Stimulated activated naive CD8-positive, alpha-beta T cell treated with anti-CD3 and anti-CD28 coated beads, Interleukin-15, amount 100 ng/mL, for 72 hours (primary cell): ENCODE measurements around the gene FREM3.

Source experiments
- ATAC-seq: fragments of 150-1000 bp; cut with Tn5 transposase; 2 replicates; pipeline ENCODE4 v1.10.0; 2021; ENCODE audit warnings: mild to moderate bottlenecking, moderate library complexity
- DNase-seq, 2 donors: peaks; one replicate each; pipeline ENCODE4 v3.0.0; 2021 to 2022
- H3K27ac Mint-ChIP-seq, 2 donors: one replicate each; pipeline ENCODE4 v1.8.0; 2022; ENCODE audit warnings: mild to moderate bottlenecking in 2 of 2, mixed read lengths in 2 of 2, moderate library complexity in 2 of 2
- H3K27me3 Mint-ChIP-seq: one replicate; pipeline ENCODE4 v1.8.0; 2022; ENCODE audit warnings: mixed read lengths
- H3K4me1 Mint-ChIP-seq: one replicate; pipeline ENCODE4 v1.8.0; 2022; ENCODE audit warnings: mild to moderate bottlenecking, mixed read lengths
- H3K4me3 Mint-ChIP-seq, 2 donors: one replicate each; pipeline ENCODE4 v1.8.0; 2022; ENCODE audit warnings: mild to moderate bottlenecking in 2 of 2, mixed read lengths in 2 of 2, moderate library complexity in 1 of 2
- H3K9me3 Mint-ChIP-seq, 2 donors: one replicate each; pipeline ENCODE4 v1.8.0; 2022; ENCODE audit warnings: mixed read lengths in 2 of 2

FREM3 gene

GRCh38 chr4:143625632-143626031 lies 74.8 kb downstream of the FREM3 start:
- Mint-ChIP-seq H3K9me3 (peaks cover 0 to 8% of the 10 kb centered on the region in 2 donors), H3K4me1 (no peaks in the 10 kb centered on the region), H3K4me3 (no peak overlapping the region), H3K27me3 (no peaks in the 10 kb centered on the region), H3K27ac (no peak overlapping the region)
- no peak for ATAC-seq
- DNase-seq: no peak

- Mint-ChIP-seq H3K27me3 (peaks cover 6% of the 10 kb centered on the region), H3K4me1 (no peaks in the 10 kb centered on the region), H3K4me3 (no peak overlapping the region), H3K27ac (no peak overlapping the region), H3K9me3 (peaks cover 0 to 8% of the 10 kb centered on the region in 2 donors)
- DNase-seq (no peak), ATAC-seq (no peak)
Measured at GRCh38 chr4:143623896-143624295, 76.6 kb downstream of the FREM3 start.

GRCh38 chr4:143618811-143619210 lies 81.7 kb downstream of the FREM3 start:
- no peak overlapping the region for H3K27ac Mint-ChIP-seq
- H3K27me3 Mint-ChIP-seq: peaks cover 19% of the 10 kb centered on the region
- DNase-seq (no peak), ATAC-seq (no peak)
- peaks cover 4 to 7% of the 10 kb centered on the region in 2 donors for H3K9me3 Mint-ChIP-seq
- H3K4me1 Mint-ChIP-seq: peaks cover 11% of the 10 kb centered on the region
- H3K4me3 Mint-ChIP-seq: no peak overlapping the region

- H3K9me3 Mint-ChIP-seq: peaks cover 4 to 7% of the 10 kb centered on the region in 2 donors
- peaks cover 11% of the 10 kb centered on the region for H3K4me1 Mint-ChIP-seq
- no peak for ATAC-seq
- H3K27me3 Mint-ChIP-seq: peaks cover 19% of the 10 kb centered on the region
- H3K27ac Mint-ChIP-seq: no peak overlapping the region
- DNase-seq: no peak
- H3K4me3 Mint-ChIP-seq: no peak overlapping the region
Measured at GRCh38 chr4:143617994-143618679, 82.3 kb downstream of the FREM3 start.

- ATAC-seq (peak; percentile 96), DNase-seq (peak; percentile 7 to 33)
- no peak overlapping the region for H3K27ac Mint-ChIP-seq
- H3K4me1 Mint-ChIP-seq: peaks cover 11% of the 10 kb centered on the region
- no peak overlapping the region for H3K4me3 Mint-ChIP-seq
- H3K27me3 Mint-ChIP-seq: peaks cover 19% of the 10 kb centered on the region
- peaks cover 4 to 7% of the 10 kb centered on the region in 2 donors for H3K9me3 Mint-ChIP-seq
Measured at GRCh38 chr4:143616771-143617170, 83.7 kb downstream of the FREM3 start.

GRCh38 chr4:143609492-143609891 lies 91.0 kb downstream of the FREM3 start:
- H3K9me3 Mint-ChIP-seq: peaks cover 3 to 13% of the 10 kb centered on the region in 2 donors
- H3K4me1 Mint-ChIP-seq: no peaks in the 10 kb centered on the region
- no peak overlapping the region for H3K4me3 Mint-ChIP-seq
- H3K27ac Mint-ChIP-seq: no peak overlapping the region
- DNase-seq (no peak), ATAC-seq (no peak)
- H3K27me3 Mint-ChIP-seq: no peaks in the 10 kb centered on the region

- H3K9me3 Mint-ChIP-seq: peaks cover 10 to 13% of the 10 kb centered on the region in 2 donors
- no peak overlapping the region for H3K4me3 Mint-ChIP-seq
- no peak for DNase-seq
- ATAC-seq: no peak
- H3K27ac Mint-ChIP-seq: no peak overlapping the region
- H3K27me3 Mint-ChIP-seq: no peaks in the 10 kb centered on the region
- H3K4me1 Mint-ChIP-seq: no peaks in the 10 kb centered on the region
Measured at GRCh38 chr4:143606480-143606879, 94.0 kb downstream of the FREM3 start.

GRCh38 chr4:143599827-143600226 lies 100.6 kb downstream of the FREM3 start:
- H3K4me3 Mint-ChIP-seq: no peak overlapping the region
- no peaks in the 10 kb centered on the region for H3K27me3 Mint-ChIP-seq
- no peaks in the 10 kb centered on the region for H3K4me1 Mint-ChIP-seq
- peaks cover 7 to 8% of the 10 kb centered on the region in 2 donors for H3K9me3 Mint-ChIP-seq
- H3K27ac Mint-ChIP-seq: no peak overlapping the region
- no peak for DNase-seq
- no peak for ATAC-seq

- Mint-ChIP-seq H3K4me3 (no peak overlapping the region), H3K27me3 (peaks cover 7% of the 10 kb centered on the region), H3K9me3 (peaks cover 5 to 14% of the 10 kb centered on the region in 2 donors), H3K4me1 (no peaks in the 10 kb centered on the region), H3K27ac (no peak overlapping the region)
- no peak for DNase-seq
- ATAC-seq: no peak
Measured at GRCh38 chr4:143598816-143599215, 101.7 kb downstream of the FREM3 start.

- Mint-ChIP-seq H3K4me3 (no peak overlapping the region), H3K27me3 (peaks cover 8% of the 10 kb centered on the region), H3K27ac (no peak overlapping the region), H3K9me3 (peaks cover 4 to 21% of the 10 kb centered on the region in 2 donors), H3K4me1 (no peaks in the 10 kb centered on the region)
- ATAC-seq (no peak), DNase-seq (no peak)
Measured at GRCh38 chr4:143597276-143597675, 103.2 kb downstream of the FREM3 start.

GRCh38 chr4:143587703-143588102 lies 112.8 kb downstream of the FREM3 start:
- Mint-ChIP-seq H3K9me3 (peaks cover 15 to 34% of the 10 kb centered on the region in 2 donors), H3K27ac (no peak overlapping the region), H3K4me1 (no peaks in the 10 kb centered on the region), H3K27me3 (no peaks in the 10 kb centered on the region), H3K4me3 (no peak overlapping the region)
- ATAC-seq (no peak), DNase-seq (no peak)

GRCh38 chr4:143586080-143586479 lies 114.4 kb downstream of the FREM3 start:
- DNase-seq (no peak), ATAC-seq (no peak)
- no peak overlapping the region for H3K27ac Mint-ChIP-seq
- no peaks in the 10 kb centered on the region for H3K27me3 Mint-ChIP-seq
- peaks cover 20 to 31% of the 10 kb centered on the region in 2 donors for H3K9me3 Mint-ChIP-seq
- no peak overlapping the region for H3K4me3 Mint-ChIP-seq
- no peaks in the 10 kb centered on the region for H3K4me1 Mint-ChIP-seq

GRCh38 chr4:143585548-143585947 lies 114.9 kb downstream of the FREM3 start:
- Mint-ChIP-seq H3K27ac (no peak overlapping the region), H3K4me3 (no peak overlapping the region), H3K4me1 (no peaks in the 10 kb centered on the region), H3K27me3 (no peaks in the 10 kb centered on the region), H3K9me3 (peaks cover 20 to 31% of the 10 kb centered on the region in 2 donors)
- ATAC-seq: no peak
- no peak for DNase-seq

- ATAC-seq: no peak
- no peaks in the 10 kb centered on the region for H3K27me3 Mint-ChIP-seq
- no peaks in the 10 kb centered on the region for H3K4me1 Mint-ChIP-seq
- H3K4me3 Mint-ChIP-seq: no peak overlapping the region
- H3K9me3 Mint-ChIP-seq: peaks cover 19 to 20% of the 10 kb centered on the region in 2 donors
- no peak overlapping the region for H3K27ac Mint-ChIP-seq
- no peak for DNase-seq
Measured at GRCh38 chr4:143581331-143581946, 119.0 kb downstream of the FREM3 start.

GRCh38 chr4:143575331-143575730 lies 125.1 kb downstream of the FREM3 start:
- DNase-seq (no peak), ATAC-seq (no peak)
- no peak overlapping the region for H3K27ac Mint-ChIP-seq
- no peaks in the 10 kb centered on the region for H3K4me1 Mint-ChIP-seq
- no peaks in the 10 kb centered on the region for H3K27me3 Mint-ChIP-seq
- H3K9me3 Mint-ChIP-seq: no peaks in the 10 kb centered on the region
- H3K4me3 Mint-ChIP-seq: no peak overlapping the region

GRCh38 chr4:143564472-143564871 lies 136.0 kb downstream of the FREM3 start:
- Mint-ChIP-seq H3K9me3 (peaks cover 0 to 4% of the 10 kb centered on the region in 2 donors), H3K27ac (no peak overlapping the region), H3K27me3 (no peaks in the 10 kb centered on the region), H3K4me1 (peaks cover 11% of the 10 kb centered on the region), H3K4me3 (no peak overlapping the region)
- peak; percentile 52 for ATAC-seq
- DNase-seq: no peak
